ENCODE measurements around the gene UQCR10.

Gene UQCR10

GRCh38 chr22:29740216-29740615, 27.0 kb upstream of the UQCR10 start:
- H3K27ac ChIP-seq (replicated peaks) = no peak overlapping the region
- TF ChIP-seq POLR2AphosphoS5 (IDR thresholded peaks at IDR 0.05; ENCODE audit: low read depth) (no peak), SPI1 (IDR thresholded peaks at IDR 0.05; ENCODE audit: borderline replicate concordance, low read depth) (no peak), CTCF (IDR thresholded peaks at IDR 0.05; ENCODE audit: insufficient read depth, low read length) (no peak), GABPA (IDR thresholded peaks at IDR 0.05; ENCODE audit: low read depth) (no peak)
- no peaks in the 10 kb centered on the region for H3K27me3 ChIP-seq (ENCODE audit: insufficient read depth, poor library complexity, severe bottlenecking)
- DNase-seq (ENCODE audit: low read depth in 1 of 2, low spot score in 1 of 2) = no peak
- H3K4me3 ChIP-seq (replicated peaks; ENCODE audit: insufficient read depth, low read length) = no peak overlapping the region

GRCh38 chr22:29741926-29742325, 25.2 kb upstream of the UQCR10 start:
- DNase-seq (ENCODE audit: low read depth in 1 of 2, low spot score in 1 of 2) = no peak
- no peak overlapping the region for H3K27ac ChIP-seq (replicated peaks)
- H3K27me3 ChIP-seq (ENCODE audit: insufficient read depth, poor library complexity, severe bottlenecking) = no peaks in the 10 kb centered on the region
- TF ChIP-seq POLR2AphosphoS5 (IDR thresholded peaks at IDR 0.05; ENCODE audit: low read depth) (no peak), CTCF (IDR thresholded peaks at IDR 0.05; ENCODE audit: insufficient read depth, low read length) (no peak), REST (IDR thresholded peaks at IDR 0.05; ENCODE audit: insufficient replicate concordance, low read depth) (no peak), GABPA (IDR thresholded peaks at IDR 0.05; ENCODE audit: low read depth) (no peak), SPI1 (IDR thresholded peaks at IDR 0.05; ENCODE audit: borderline replicate concordance, low read depth) (no peak)
- no peak overlapping the region for H3K4me3 ChIP-seq (replicated peaks; ENCODE audit: insufficient read depth, low read length)

- no peak for DNase-seq (ENCODE audit: low read depth in 1 of 2, low spot score in 1 of 2)
- Histone ChIP-seq H3K4me3 (replicated peaks; ENCODE audit: insufficient read depth, low read length) (no peak overlapping the region), H3K27me3 (ENCODE audit: insufficient read depth, poor library complexity, severe bottlenecking) (no peaks in the 10 kb centered on the region), H3K27ac (replicated peaks) (no peak overlapping the region)
- no peak for TF ChIP-seq GABPA (IDR thresholded peaks at IDR 0.05; ENCODE audit: low read depth)
- no peak for TF ChIP-seq CTCF (IDR thresholded peaks at IDR 0.05; ENCODE audit: insufficient read depth, low read length)
- TF ChIP-seq REST (IDR thresholded peaks at IDR 0.05; ENCODE audit: insufficient replicate concordance, low read depth) = no peak
- TF ChIP-seq POLR2AphosphoS5 (IDR thresholded peaks at IDR 0.05; ENCODE audit: low read depth) = no peak
- TF ChIP-seq SPI1 (IDR thresholded peaks at IDR 0.05; ENCODE audit: borderline replicate concordance, low read depth) = no peak
Observed at GRCh38 chr22:29742326-29742725, 24.8 kb upstream of the UQCR10 start.

GRCh38 chr22:29744902-29745301, 22.3 kb upstream of the UQCR10 start:
- no peak overlapping the region for H3K4me3 ChIP-seq (replicated peaks; ENCODE audit: insufficient read depth, low read length)
- H3K27ac ChIP-seq (replicated peaks) = no peak overlapping the region
- no peak for TF ChIP-seq POLR2AphosphoS5 (IDR thresholded peaks at IDR 0.05; ENCODE audit: low read depth)
- no peak for TF ChIP-seq SPI1 (IDR thresholded peaks at IDR 0.05; ENCODE audit: borderline replicate concordance, low read depth)
- DNase-seq (ENCODE audit: low read depth in 1 of 2, low spot score in 1 of 2) = no peak
- no peaks in the 10 kb centered on the region for H3K27me3 ChIP-seq (ENCODE audit: insufficient read depth, poor library complexity, severe bottlenecking)
